Stomach smooth muscle (tissue), 2 donors: ENCODE results near the gene CD244.

Experiments used
- H3K27ac ChIP-seq: one replicate; pipeline ENCODE4 v1.7.0; 2013; ENCODE audit warnings: mild to moderate bottlenecking, low read length, inconsistent platforms
- H3K27me3 ChIP-seq, 2 donors: one replicate each; pipeline ENCODE4 v1.7.0; 2013; ENCODE audit warnings: low read length in 2 of 2; ENCODE audit not compliant: insufficient read depth in 2 of 2, control insufficient read depth in 1 of 2
- H3K36me3 ChIP-seq, 2 donors: one replicate each; pipeline ENCODE4 v1.7.0; 2013; ENCODE audit warnings: low read length in 2 of 2; ENCODE audit not compliant: control insufficient read depth in 2 of 2, insufficient read depth in 2 of 2
- H3K4me1 ChIP-seq: one replicate; pipeline ENCODE4 v1.7.0; 2013; ENCODE audit warnings: low read length; ENCODE audit not compliant: control insufficient read depth, insufficient read depth
- H3K4me3 ChIP-seq, 2 donors: one replicate each; pipeline ENCODE4 v1.7.0; 2013; ENCODE audit warnings: low read length in 2 of 2
- H3K9ac ChIP-seq, 2 donors: one replicate each; pipeline ENCODE4 v1.7.0; 2013; ENCODE audit warnings: low read length in 2 of 2, mild to moderate bottlenecking in 1 of 2
- H3K9me3 ChIP-seq, 2 donors: one replicate each; pipeline ENCODE4 v1.7.0; 2013; ENCODE audit warnings: low read length in 2 of 2; ENCODE audit not compliant: control insufficient read depth in 2 of 2
- donor health status: healthy.
- donor health status: Pancreatic carcinoma.

The CD244 gene

GRCh38 chr1:160830321-160831153 lies 32.1 kb downstream of the CD244 start:
- Histone ChIP-seq H3K9ac (no peak overlapping the region), H3K27me3 (peaks cover 0 to 5% of the 10 kb centered on the region in 2 donors), H3K27ac (no peak overlapping the region), H3K36me3 (no peaks in the 10 kb centered on the region), H3K4me3 (no peak overlapping the region), H3K4me1 (no peaks in the 10 kb centered on the region), H3K9me3 (no peaks in the 10 kb centered on the region)

GRCh38 chr1:160829766-160830165 lies 32.9 kb downstream of the CD244 start:
- Histone ChIP-seq H3K4me3 (no peak overlapping the region), H3K4me1 (no peaks in the 10 kb centered on the region), H3K27me3 (peaks cover 0 to 5% of the 10 kb centered on the region in 2 donors), H3K9ac (no peak overlapping the region), H3K9me3 (no peaks in the 10 kb centered on the region), H3K36me3 (no peaks in the 10 kb centered on the region), H3K27ac (no peak overlapping the region)

GRCh38 chr1:160827418-160827817 lies 35.3 kb downstream of the CD244 start:
- no peak overlapping the region for H3K27ac ChIP-seq
- no peaks in the 10 kb centered on the region for H3K36me3 ChIP-seq
- no peaks in the 10 kb centered on the region for H3K4me1 ChIP-seq
- H3K9me3 ChIP-seq, result no peaks in the 10 kb centered on the region
- H3K4me3 ChIP-seq, result no peak overlapping the region
- no peak overlapping the region for H3K9ac ChIP-seq
- H3K27me3 ChIP-seq, result peaks cover 0 to 2% of the 10 kb centered on the region in 2 donors

GRCh38 chr1:160826546-160826945 lies 36.1 kb downstream of the CD244 start:
- no peak overlapping the region for H3K4me3 ChIP-seq
- H3K9me3 ChIP-seq, result no peaks in the 10 kb centered on the region
- no peaks in the 10 kb centered on the region for H3K36me3 ChIP-seq
- H3K4me1 ChIP-seq, result no peaks in the 10 kb centered on the region
- H3K9ac ChIP-seq, result no peak overlapping the region
- H3K27ac ChIP-seq, result no peak overlapping the region
- H3K27me3 ChIP-seq, result peaks cover 0 to 2% of the 10 kb centered on the region in 2 donors

GRCh38 chr1:160823296-160823695 lies 39.4 kb downstream of the CD244 start:
- Histone ChIP-seq H3K4me3 (no peak overlapping the region), H3K27ac (no peak overlapping the region), H3K4me1 (no peaks in the 10 kb centered on the region), H3K9ac (no peak overlapping the region), H3K27me3 (no peaks in the 10 kb centered on the region), H3K36me3 (no peaks in the 10 kb centered on the region), H3K9me3 (no peaks in the 10 kb centered on the region)

- peaks cover 0 to 2% of the 10 kb centered on the region in 2 donors for H3K27me3 ChIP-seq
- no peaks in the 10 kb centered on the region for H3K4me1 ChIP-seq
- H3K9ac ChIP-seq, result no peak overlapping the region
- no peak overlapping the region for H3K27ac ChIP-seq
- no peaks in the 10 kb centered on the region for H3K36me3 ChIP-seq
- no peak overlapping the region for H3K4me3 ChIP-seq
- no peaks in the 10 kb centered on the region for H3K9me3 ChIP-seq
Observed at GRCh38 chr1:160821627-160822026, 41.1 kb downstream of the CD244 start.

- Histone ChIP-seq H3K27ac (no peak overlapping the region), H3K27me3 (peaks cover 0 to 8% of the 10 kb centered on the region in 2 donors), H3K4me3 (no peak overlapping the region), H3K36me3 (no peaks in the 10 kb centered on the region), H3K9ac (no peak overlapping the region), H3K9me3 (no peaks in the 10 kb centered on the region), H3K4me1 (no peaks in the 10 kb centered on the region)
Observed at GRCh38 chr1:160819186-160819585, 43.5 kb downstream of the CD244 start.

GRCh38 chr1:160818207-160818937 lies 44.3 kb downstream of the CD244 start:
- no peaks in the 10 kb centered on the region for H3K36me3 ChIP-seq

GRCh38 chr1:160814856-160815255 lies 47.8 kb downstream of the CD244 start:
- Histone ChIP-seq H3K4me3 (no peak overlapping the region), H3K36me3 (no peaks in the 10 kb centered on the region), H3K9ac (no peak overlapping the region), H3K4me1 (no peaks in the 10 kb centered on the region), H3K27me3 (peaks cover 0 to 10% of the 10 kb centered on the region in 2 donors), H3K9me3 (no peaks in the 10 kb centered on the region), H3K27ac (no peak overlapping the region)

More at GRCh38 chr1:160818207-160818937, 44.3 kb downstream of the CD244 start:
- peaks cover 0 to 10% of the 10 kb centered on the region in 2 donors for H3K27me3 ChIP-seq
- H3K9me3 ChIP-seq, result no peaks in the 10 kb centered on the region
- no peaks in the 10 kb centered on the region for H3K4me1 ChIP-seq
- H3K4me3 ChIP-seq, result no peak overlapping the region
- H3K27ac ChIP-seq, result no peak overlapping the region
- H3K9ac ChIP-seq, result no peak overlapping the region

- Histone ChIP-seq H3K27ac (no peak overlapping the region), H3K4me1 (no peaks in the 10 kb centered on the region), H3K9ac (no peak overlapping the region), H3K4me3 (no peak overlapping the region), H3K36me3 (no peaks in the 10 kb centered on the region), H3K27me3 (peaks cover 0 to 10% of the 10 kb centered on the region in 2 donors), H3K9me3 (no peaks in the 10 kb centered on the region)
Observed at GRCh38 chr1:160814316-160814715, 48.4 kb downstream of the CD244 start.

GRCh38 chr1:160813215-160813614 lies 49.5 kb downstream of the CD244 start:
- Histone ChIP-seq H3K4me3 (no peak overlapping the region), H3K4me1 (no peaks in the 10 kb centered on the region), H3K9ac (no peak overlapping the region), H3K9me3 (peaks cover 0 to 4% of the 10 kb centered on the region in 2 donors), H3K27ac (no peak overlapping the region), H3K36me3 (no peaks in the 10 kb centered on the region), H3K27me3 (peaks cover 0 to 10% of the 10 kb centered on the region in 2 donors)
